K562 (cell line): ENCODE data around the gene FAM89B. TPM values are rescaled to one million over a fixed set of nuclear protein-coding genes. Genes with fewer than 3 reads are reported as not detected.
A peak's percentile ranks its signal among the peaks of the same experiment; 100 is the strongest.

Experiments
- SMARCA4 ChIP-seq: fragments of 450-650 bp; IDR thresholded peaks from 2 replicates; pipeline ENCODE4 v1.6.1; 2016
- TCF7 ChIP-seq: sonication (generic); IDR thresholded peaks from 2 replicates; pipeline ENCODE4 v1.6.1; 2016; ENCODE audit warnings: antibody characterized with exemption, borderline replicate concordance
- polyA plus RNA-seq, 8 experiments: library from polyadenylated mRNA; depleted of rRNA in 4 of 8; stranded (reverse) in 5 of 8; unstranded in 3 of 8; fragments of >200 nt; fragmentation: Nextera tagmentation in 2 of 8; fragmentation: Illumina TruSeq in 1 of 8; extraction: Ambion mirVana in 2 of 8; extraction: Trizol in 1 of 8; gene quantifications; 2 replicates each; pipeline versions ENCODE4 v1.2.1 to v1.2.3, GENCODE V29; 2011 to 2014; ENCODE audit warnings: inconsistent platforms in 1 of 8, missing spikeins in 1 of 8
- total RNA-seq, 7 experiments: library from RNA; depleted of rRNA in 6 of 7; stranded (reverse); fragments of >200 nt in 6 of 7; fragmentation: Illumina TruSeq in 2 of 7; extraction: Trizol in 2 of 7; gene quantifications; 2 replicates each; pipeline versions ENCODE4 v1.2.1 to v1.2.3, GENCODE V29; 2011 to 2021; ENCODE audit warnings: low replicate concordance in 1 of 7
- TF ChIP-seq, protein P1 (sequence below), 2 experiments: fragments of 450-650 bp; formaldehyde crosslinking in 1 of 2; IDR thresholded peaks; 2 replicates each; pipeline versions ENCODE4 v1.4.0 to v1.6.1; 2014 to 2020; ENCODE audit warnings: mild to moderate bottlenecking in 2 of 2, borderline replicate concordance in 1 of 2, low read depth in 1 of 2
- TF ChIP-seq, protein P2 (sequence below): fragments of 250-450 bp; sonication (Bioruptor Pico); IDR thresholded peaks from 2 replicates; pipeline ENCODE4 v1.8.0; 2022; ENCODE audit warnings: moderate library complexity, mild to moderate bottlenecking, inconsistent platforms
- TF ChIP-seq, protein P3 (sequence below): IDR thresholded peaks from 2 replicates; pipeline ENCODE4 v1.6.1; 2016; ENCODE audit warnings: missing genetic modification characterization, missing compliant biosample characterization
- TF ChIP-seq, protein P4 (sequence below), 2 experiments: fragments of 450-650 bp in 1 of 2; sonication (generic) in 1 of 2; formaldehyde crosslinking in 1 of 2; IDR thresholded peaks in 1 of 2; conservative IDR thresholded peaks in 1 of 2; 2 replicates each; pipeline versions ENCODE4 v1.6.1 to v1.8.1; 2016 to 2023; ENCODE audit warnings: mild to moderate bottlenecking in 2 of 2, moderate library complexity in 2 of 2, inconsistent platforms in 1 of 2, missing genetic modification reagents in 1 of 2
- TF ChIP-seq, protein P5 (sequence below): fragments of 250-450 bp; sonication (Bioruptor Pico); IDR thresholded peaks from 2 replicates; pipeline ENCODE4 v1.4.0; 2020; ENCODE audit warnings: mild to moderate bottlenecking, moderate library complexity

FAM89B gene
- total and polyA plus RNA-seq, 9 of the 15 experiments (the other 6 are each of a cell fraction or from before 2014, with no cell fraction given) = 0.32 to 27.6 (median 11.9) TPM

DNA sequence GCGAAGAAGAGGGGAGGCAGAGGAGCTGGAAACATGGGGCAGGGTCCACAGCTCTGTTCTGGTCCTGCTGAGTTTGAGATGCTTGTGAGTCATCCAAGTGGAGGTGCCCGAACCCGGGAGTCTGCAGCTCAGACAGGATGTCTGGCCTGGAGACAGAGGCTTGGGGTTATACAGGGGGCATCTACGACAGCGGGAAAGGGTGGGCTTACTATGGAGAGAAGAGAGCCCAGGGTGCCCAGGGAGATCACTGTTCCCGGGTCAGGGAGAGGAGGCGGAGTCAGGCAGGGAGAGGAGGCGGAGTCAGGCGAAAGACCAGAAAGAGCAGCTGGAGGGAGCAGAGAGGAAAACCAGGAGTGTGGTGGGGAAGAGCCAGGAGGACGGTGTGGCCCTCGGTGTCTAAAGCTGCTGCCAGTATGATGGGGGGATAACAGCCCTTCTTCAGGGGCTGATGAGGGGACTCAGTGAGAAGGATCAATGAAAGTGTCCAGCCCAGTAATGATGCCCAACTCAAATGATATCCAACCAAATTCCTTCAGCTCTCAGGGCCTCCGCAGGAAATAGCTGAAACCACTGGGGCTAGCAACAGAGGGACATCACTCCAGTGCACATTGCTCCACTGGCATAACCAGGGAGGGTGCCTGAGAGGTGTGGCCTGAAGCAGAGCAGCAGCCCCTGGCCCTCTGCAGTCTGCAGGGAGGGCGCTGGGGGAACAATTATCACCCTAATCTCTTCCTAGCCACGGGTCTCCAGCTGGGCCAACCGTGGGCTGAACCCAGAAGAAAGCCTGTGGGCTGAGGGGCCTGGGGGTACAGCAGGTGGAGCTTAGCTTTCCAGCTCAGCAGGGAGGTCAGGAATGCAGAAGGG lies 11.6 kb upstream of the FAM89B start (continued):
- TF ChIP-seq, protein P1, sequence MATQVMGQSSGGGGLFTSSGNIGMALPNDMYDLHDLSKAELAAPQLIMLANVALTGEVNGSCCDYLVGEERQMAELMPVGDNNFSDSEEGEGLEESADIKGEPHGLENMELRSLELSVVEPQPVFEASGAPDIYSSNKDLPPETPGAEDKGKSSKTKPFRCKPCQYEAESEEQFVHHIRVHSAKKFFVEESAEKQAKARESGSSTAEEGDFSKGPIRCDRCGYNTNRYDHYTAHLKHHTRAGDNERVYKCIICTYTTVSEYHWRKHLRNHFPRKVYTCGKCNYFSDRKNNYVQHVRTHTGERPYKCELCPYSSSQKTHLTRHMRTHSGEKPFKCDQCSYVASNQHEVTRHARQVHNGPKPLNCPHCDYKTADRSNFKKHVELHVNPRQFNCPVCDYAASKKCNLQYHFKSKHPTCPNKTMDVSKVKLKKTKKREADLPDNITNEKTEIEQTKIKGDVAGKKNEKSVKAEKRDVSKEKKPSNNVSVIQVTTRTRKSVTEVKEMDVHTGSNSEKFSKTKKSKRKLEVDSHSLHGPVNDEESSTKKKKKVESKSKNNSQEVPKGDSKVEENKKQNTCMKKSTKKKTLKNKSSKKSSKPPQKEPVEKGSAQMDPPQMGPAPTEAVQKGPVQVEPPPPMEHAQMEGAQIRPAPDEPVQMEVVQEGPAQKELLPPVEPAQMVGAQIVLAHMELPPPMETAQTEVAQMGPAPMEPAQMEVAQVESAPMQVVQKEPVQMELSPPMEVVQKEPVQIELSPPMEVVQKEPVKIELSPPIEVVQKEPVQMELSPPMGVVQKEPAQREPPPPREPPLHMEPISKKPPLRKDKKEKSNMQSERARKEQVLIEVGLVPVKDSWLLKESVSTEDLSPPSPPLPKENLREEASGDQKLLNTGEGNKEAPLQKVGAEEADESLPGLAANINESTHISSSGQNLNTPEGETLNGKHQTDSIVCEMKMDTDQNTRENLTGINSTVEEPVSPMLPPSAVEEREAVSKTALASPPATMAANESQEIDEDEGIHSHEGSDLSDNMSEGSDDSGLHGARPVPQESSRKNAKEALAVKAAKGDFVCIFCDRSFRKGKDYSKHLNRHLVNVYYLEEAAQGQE (IDR thresholded peaks at IDR 0.05; ENCODE audit: borderline replicate concordance) = no peak
- TF ChIP-seq, protein P1 (CRISPR knock-in tag; IDR thresholded peaks at IDR 0.05; ENCODE audit: low read depth) = no peak
- TF ChIP-seq, protein P2, sequence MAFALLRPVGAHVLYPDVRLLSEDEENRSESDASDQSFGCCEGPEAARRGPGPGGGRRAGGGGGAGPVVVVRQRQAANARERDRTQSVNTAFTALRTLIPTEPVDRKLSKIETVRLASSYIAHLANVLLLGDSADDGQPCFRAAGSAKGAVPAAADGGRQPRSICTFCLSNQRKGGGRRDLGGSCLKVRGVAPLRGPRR (CRISPR knock-in tag) = no peak
- TF ChIP-seq TCF7 (no peak), SMARCA4 (no peak)
- TF ChIP-seq, protein P3, sequence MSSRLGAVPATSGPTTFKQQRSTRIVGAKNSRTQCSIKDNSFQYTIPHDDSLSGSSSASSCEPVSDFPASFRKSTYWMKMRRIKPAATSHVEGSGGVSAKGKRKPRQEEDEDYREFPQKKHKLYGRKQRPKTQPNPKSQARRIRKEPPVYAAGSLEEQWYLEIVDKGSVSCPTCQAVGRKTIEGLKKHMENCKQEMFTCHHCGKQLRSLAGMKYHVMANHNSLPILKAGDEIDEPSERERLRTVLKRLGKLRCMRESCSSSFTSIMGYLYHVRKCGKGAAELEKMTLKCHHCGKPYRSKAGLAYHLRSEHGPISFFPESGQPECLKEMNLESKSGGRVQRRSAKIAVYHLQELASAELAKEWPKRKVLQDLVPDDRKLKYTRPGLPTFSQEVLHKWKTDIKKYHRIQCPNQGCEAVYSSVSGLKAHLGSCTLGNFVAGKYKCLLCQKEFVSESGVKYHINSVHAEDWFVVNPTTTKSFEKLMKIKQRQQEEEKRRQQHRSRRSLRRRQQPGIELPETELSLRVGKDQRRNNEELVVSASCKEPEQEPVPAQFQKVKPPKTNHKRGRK (tag) = no peak
- TF ChIP-seq, protein P4, sequence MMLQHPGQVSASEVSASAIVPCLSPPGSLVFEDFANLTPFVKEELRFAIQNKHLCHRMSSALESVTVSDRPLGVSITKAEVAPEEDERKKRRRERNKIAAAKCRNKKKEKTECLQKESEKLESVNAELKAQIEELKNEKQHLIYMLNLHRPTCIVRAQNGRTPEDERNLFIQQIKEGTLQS (IDR thresholded peaks at IDR 0.05) = 0 out of 2 replicates have a peak, but pooled peaks have one; percentile 6
- TF ChIP-seq, protein P4 (CRISPR knock-in tag; conservative IDR thresholded peaks at IDR 0.05) = no peak
- TF ChIP-seq, protein P5, sequence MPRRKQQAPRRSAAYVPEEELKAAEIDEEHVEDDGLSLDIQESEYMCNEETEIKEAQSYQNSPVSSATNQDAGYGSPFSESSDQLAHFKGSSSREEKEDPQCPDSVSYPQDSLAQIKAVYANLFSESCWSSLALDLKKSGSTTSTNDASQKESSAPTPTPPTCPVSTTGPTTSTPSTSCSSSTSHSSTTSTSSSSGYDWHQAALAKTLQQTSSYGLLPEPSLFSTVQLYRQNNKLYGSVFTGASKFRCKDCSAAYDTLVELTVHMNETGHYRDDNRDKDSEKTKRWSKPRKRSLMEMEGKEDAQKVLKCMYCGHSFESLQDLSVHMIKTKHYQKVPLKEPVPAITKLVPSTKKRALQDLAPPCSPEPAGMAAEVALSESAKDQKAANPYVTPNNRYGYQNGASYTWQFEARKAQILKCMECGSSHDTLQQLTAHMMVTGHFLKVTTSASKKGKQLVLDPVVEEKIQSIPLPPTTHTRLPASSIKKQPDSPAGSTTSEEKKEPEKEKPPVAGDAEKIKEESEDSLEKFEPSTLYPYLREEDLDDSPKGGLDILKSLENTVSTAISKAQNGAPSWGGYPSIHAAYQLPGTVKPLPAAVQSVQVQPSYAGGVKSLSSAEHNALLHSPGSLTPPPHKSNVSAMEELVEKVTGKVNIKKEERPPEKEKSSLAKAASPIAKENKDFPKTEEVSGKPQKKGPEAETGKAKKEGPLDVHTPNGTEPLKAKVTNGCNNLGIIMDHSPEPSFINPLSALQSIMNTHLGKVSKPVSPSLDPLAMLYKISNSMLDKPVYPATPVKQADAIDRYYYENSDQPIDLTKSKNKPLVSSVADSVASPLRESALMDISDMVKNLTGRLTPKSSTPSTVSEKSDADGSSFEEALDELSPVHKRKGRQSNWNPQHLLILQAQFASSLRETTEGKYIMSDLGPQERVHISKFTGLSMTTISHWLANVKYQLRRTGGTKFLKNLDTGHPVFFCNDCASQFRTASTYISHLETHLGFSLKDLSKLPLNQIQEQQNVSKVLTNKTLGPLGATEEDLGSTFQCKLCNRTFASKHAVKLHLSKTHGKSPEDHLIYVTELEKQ (CRISPR knock-in tag) = no peak
